ES-I3 (cell line): Measurements from ENCODE around the gene CDC73.
"Not testable (repeated sequence)": the region's sequence is repeated elsewhere in the genome, so short reads cannot be mapped to it uniquely, and the experiment has no call there.

Source experiments
- H3K36me3 ChIP-seq: 2 replicates; pipeline ENCODE4 v1.6.1; 2013; ENCODE audit warnings: mild to moderate bottlenecking, low read length, control low read depth, moderate library complexity; ENCODE audit not compliant: insufficient read depth
- H3K4me1 ChIP-seq: 2 replicates; pipeline ENCODE4 v1.6.1; 2013; ENCODE audit warnings: mild to moderate bottlenecking, control low read depth, low read length; ENCODE audit not compliant: insufficient read depth
- H3K9ac ChIP-seq: 2 replicates; pipeline ENCODE4 v1.6.1; 2013; ENCODE audit warnings: low read depth, mild to moderate bottlenecking, low read length, moderate library complexity
- H3K9me3 ChIP-seq: 2 replicates; pipeline ENCODE4 v1.6.1; 2013; ENCODE audit warnings: mild to moderate bottlenecking, low read length, moderate library complexity; ENCODE audit not compliant: control insufficient read depth, insufficient read depth

The CDC73 gene

GRCh38 chr1:193285641-193286040, 163.8 kb downstream of the CDC73 start:
- Histone ChIP-seq H3K4me1 (peaks cover 9% of the 10 kb centered on the region; the same call in 1 of the 2 replicates), H3K9ac (no peak overlapping the region), H3K36me3 (peaks cover 5% of the 10 kb centered on the region; the same call in 1 of the 2 replicates), H3K9me3 (peaks cover 4% of the 10 kb centered on the region; the same call in 1 of the 2 replicates)

- not testable (repeated sequence) for H3K36me3 ChIP-seq, H3K9me3 ChIP-seq, H3K9ac ChIP-seq, H3K4me1 ChIP-seq
Measured at GRCh38 chr1:193288548-193289080, 166.8 kb downstream of the CDC73 start.

GRCh38 chr1:193293726-193294125, 171.9 kb downstream of the CDC73 start:
- H3K4me1 ChIP-seq = no peaks in the 10 kb centered on the region
- H3K9ac ChIP-seq = no peak overlapping the region
- H3K36me3 ChIP-seq = no peaks in the 10 kb centered on the region
- H3K9me3 ChIP-seq = no peaks in the 10 kb centered on the region

GRCh38 chr1:193299038-193299437, 177.2 kb downstream of the CDC73 start:
- H3K9ac ChIP-seq = no peak overlapping the region
- no peaks in the 10 kb centered on the region for H3K36me3 ChIP-seq
- no peaks in the 10 kb centered on the region for H3K9me3 ChIP-seq
- no peaks in the 10 kb centered on the region for H3K4me1 ChIP-seq

GRCh38 chr1:193301746-193302145, 179.9 kb downstream of the CDC73 start:
- Histone ChIP-seq H3K4me1 (no peaks in the 10 kb centered on the region), H3K9me3 (no peaks in the 10 kb centered on the region), H3K9ac (no peak overlapping the region), H3K36me3 (no peaks in the 10 kb centered on the region)

GRCh38 chr1:193303849-193304248, 182.0 kb downstream of the CDC73 start:
- Histone ChIP-seq H3K36me3 (no peaks in the 10 kb centered on the region), H3K9me3 (no peaks in the 10 kb centered on the region), H3K9ac (no peak overlapping the region), H3K4me1 (no peaks in the 10 kb centered on the region)
